Left ventricle myocardium inferior (tissue), 1 donor: ENCODE data around the gene TUBB2B. TPM values are rescaled to one million over a fixed set of nuclear protein-coding genes. Genes with fewer than 3 reads are reported as not detected.
"Not testable (repeated sequence)": the region's sequence is repeated elsewhere in the genome, so short reads cannot be mapped to it uniquely, and the experiment has no call there.

Source experiments
- DNase-seq: peaks from one replicate; pipeline ENCODE4 v3.0.0-alpha.2; 2020
- H3K27ac ChIP-seq: fragments of 200-600 bp; replicated peaks from 2 replicates; pipeline ENCODE4 v1.8.0; 2021
- H3K27me3 ChIP-seq: fragments of 200-600 bp; 2 replicates; pipeline ENCODE4 v1.8.0; 2021; ENCODE audit warnings: low read depth
- H3K36me3 ChIP-seq: fragments of 200-600 bp; 2 replicates; pipeline ENCODE4 v1.8.0; 2021
- H3K4me1 ChIP-seq: fragments of 200-600 bp; 2 replicates; pipeline ENCODE4 v1.8.0; 2021
- H3K4me3 ChIP-seq: fragments of 200-600 bp; 2 replicates; pipeline ENCODE4 v1.8.0; 2021; ENCODE audit warnings: mild to moderate bottlenecking, moderate library complexity
- H3K9me3 ChIP-seq: fragments of 200-600 bp; replicated peaks from 2 replicates; pipeline ENCODE4 v1.8.0; 2021
- intact Hi-C: fragments of 100-400 bp; cut with micrococcal nuclease; formaldehyde crosslinking; loops from one replicate; pipeline ENCODE4 v1.11.0; 2022
- total RNA-seq: library from RNA; stranded (reverse); fragmentation: NEBNext Ultra II Directional; extraction: Animal tissue kit (Norgen Biotek cat#: 25700); gene quantifications from one replicate; pipeline ENCODE4 v1.2.1, GENCODE V29; 2021
- TF ChIP-seq, protein P1 (sequence below): fragments of 200-600 bp; IDR thresholded peaks from 2 replicates; pipeline ENCODE4 v1.8.0; 2021; ENCODE audit warnings: antibody characterized with exemption, mild to moderate bottlenecking, borderline replicate concordance
- donor health status: DM: no; HTN: yes; CAD: no; lungs with severe emphysema.

TUBB2B gene
- total RNA-seq, 1 donor from 2014 or later, result 1.4 TPM

DNA sequence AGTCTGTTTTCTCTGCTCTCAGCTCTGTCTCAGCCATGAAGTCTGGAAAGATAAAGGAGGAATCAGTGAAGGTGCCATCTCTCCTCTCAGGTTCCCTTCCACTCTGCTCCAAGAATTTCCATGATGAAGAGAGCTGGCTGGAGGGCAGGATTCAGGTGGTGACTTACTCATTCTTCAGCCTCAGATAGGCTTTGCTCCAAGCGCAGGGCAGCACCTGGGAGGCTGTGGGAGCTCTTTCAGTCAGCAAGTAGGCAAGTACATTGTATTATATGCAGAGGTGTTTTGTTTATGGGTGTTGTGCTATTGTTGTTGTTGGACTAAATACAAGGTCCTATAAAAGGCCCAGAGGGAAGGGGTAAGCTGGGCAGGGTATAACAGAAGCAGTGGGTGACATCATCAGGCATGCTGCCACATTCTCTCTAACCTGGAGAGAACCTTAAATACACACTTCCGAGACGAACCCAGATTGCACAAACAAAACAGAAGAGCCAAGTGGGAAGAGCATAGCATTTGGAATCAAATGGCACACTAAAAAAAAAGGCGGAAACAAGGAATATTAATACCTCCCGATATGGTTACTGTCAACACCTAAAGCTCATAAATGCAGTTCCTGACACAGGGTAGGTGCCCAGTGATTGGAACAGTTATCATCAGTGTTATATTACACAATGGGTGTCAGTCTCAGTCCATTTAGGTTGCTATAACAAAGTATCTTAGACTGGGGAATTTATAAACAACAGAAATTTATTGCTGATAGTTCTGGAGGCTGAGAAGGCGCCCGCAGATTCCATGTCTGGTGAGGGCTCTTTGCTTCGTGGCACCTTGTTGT, 16.8 kb upstream of the TUBB2B start:
- intact Hi-C loops, result no loop called here

DNA sequence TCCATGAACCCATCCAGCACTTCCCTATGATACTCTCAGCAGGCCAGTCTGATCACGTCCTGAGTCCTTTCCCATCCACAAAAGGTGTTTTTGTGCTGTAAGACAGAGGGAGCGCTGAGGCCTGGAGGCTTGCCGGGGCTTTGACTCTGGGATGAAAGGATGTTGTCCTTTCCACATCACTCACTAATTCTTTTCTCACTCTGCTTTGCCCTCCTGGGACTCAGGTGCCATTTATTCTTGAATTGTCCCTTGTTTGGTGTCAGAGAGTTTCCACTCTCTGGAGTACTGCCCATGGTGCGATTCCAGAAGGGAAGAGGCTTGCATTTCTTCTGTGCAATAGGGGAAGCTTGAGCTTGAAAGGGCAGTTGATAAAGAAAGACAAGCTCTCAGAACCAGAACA, 15.3 kb upstream of the TUBB2B start:
- Histone ChIP-seq H3K4me3 (no peak overlapping the region), H3K36me3 (no peaks in the 10 kb centered on the region), H3K4me1 (peaks cover 7% of the 10 kb centered on the region), H3K9me3 (no peaks in the 10 kb centered on the region), H3K27me3 (peaks cover 49% of the 10 kb centered on the region), H3K27ac (no peak overlapping the region)
- TF ChIP-seq, protein P1, sequence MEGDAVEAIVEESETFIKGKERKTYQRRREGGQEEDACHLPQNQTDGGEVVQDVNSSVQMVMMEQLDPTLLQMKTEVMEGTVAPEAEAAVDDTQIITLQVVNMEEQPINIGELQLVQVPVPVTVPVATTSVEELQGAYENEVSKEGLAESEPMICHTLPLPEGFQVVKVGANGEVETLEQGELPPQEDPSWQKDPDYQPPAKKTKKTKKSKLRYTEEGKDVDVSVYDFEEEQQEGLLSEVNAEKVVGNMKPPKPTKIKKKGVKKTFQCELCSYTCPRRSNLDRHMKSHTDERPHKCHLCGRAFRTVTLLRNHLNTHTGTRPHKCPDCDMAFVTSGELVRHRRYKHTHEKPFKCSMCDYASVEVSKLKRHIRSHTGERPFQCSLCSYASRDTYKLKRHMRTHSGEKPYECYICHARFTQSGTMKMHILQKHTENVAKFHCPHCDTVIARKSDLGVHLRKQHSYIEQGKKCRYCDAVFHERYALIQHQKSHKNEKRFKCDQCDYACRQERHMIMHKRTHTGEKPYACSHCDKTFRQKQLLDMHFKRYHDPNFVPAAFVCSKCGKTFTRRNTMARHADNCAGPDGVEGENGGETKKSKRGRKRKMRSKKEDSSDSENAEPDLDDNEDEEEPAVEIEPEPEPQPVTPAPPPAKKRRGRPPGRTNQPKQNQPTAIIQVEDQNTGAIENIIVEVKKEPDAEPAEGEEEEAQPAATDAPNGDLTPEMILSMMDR, result no peak
- no peak for DNase-seq
- intact Hi-C loops, result no loop called here

More for the DNA sequence above, 16.8 kb upstream of the TUBB2B start:
- Histone ChIP-seq H3K9me3 (no peaks in the 10 kb centered on the region), H3K27ac (no peak overlapping the region), H3K36me3 (no peaks in the 10 kb centered on the region), H3K4me3 (no peak overlapping the region), H3K4me1 (peaks cover 11% of the 10 kb centered on the region), H3K27me3 (peaks cover 49% of the 10 kb centered on the region)
- TF ChIP-seq, protein P1, result no peak
- no peak for DNase-seq

DNA sequence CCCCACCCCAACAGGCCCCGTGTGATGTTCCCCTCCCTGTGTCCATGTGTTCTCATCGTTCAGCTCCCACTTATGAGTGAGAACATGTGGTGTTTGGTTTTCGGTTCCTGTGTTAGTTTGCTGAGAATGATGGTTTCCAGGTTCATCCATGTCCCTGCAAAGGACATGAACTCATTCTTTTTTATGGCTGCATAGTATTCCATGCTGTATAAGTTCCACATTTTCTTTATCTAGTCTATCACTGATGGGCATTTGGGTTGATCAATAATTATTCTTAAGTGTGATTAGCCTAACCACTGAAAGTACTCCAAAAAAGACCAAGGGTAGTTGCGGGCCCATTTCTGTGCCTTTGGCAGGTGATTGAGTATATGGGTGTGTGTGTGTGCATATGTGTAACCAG, 14.3 kb upstream of the TUBB2B start:
- DNase-seq, H3K27ac ChIP-seq, H3K4me3 ChIP-seq, H3K36me3 ChIP-seq, H3K4me1 ChIP-seq, H3K9me3 ChIP-seq, intact Hi-C loops: not testable (repeated sequence)
- H3K27me3 ChIP-seq, result peaks cover 49% of the 10 kb centered on the region

DNA sequence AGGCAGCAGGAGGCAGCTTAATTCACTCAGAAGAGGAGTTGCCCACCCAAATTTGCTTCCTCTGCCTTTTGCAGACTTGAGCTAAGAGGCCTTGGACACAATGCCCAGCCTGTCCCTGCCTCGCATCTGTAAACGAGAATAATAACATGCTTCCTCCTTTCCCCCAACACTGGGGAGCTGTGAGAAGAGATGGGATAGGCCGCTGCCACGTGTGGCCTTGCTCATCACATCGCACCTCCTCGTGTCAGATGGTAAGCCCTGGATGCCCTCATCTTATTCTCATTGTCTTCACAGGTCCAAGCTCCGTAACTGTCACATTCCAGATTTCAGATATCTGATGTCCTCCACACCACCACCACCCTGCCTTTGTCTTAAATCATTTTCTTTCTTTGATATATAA, 13.1 kb upstream of the TUBB2B start:
- Histone ChIP-seq H3K4me3 (no peak overlapping the region), H3K36me3 (no peaks in the 10 kb centered on the region), H3K27me3 (peaks cover 58% of the 10 kb centered on the region), H3K27ac (no peak overlapping the region), H3K9me3 (no peaks in the 10 kb centered on the region), H3K4me1 (no peaks in the 10 kb centered on the region)
- TF ChIP-seq, protein P1, result no peak
- intact Hi-C loops, result no loop called here
- DNase-seq, result no peak

DNA sequence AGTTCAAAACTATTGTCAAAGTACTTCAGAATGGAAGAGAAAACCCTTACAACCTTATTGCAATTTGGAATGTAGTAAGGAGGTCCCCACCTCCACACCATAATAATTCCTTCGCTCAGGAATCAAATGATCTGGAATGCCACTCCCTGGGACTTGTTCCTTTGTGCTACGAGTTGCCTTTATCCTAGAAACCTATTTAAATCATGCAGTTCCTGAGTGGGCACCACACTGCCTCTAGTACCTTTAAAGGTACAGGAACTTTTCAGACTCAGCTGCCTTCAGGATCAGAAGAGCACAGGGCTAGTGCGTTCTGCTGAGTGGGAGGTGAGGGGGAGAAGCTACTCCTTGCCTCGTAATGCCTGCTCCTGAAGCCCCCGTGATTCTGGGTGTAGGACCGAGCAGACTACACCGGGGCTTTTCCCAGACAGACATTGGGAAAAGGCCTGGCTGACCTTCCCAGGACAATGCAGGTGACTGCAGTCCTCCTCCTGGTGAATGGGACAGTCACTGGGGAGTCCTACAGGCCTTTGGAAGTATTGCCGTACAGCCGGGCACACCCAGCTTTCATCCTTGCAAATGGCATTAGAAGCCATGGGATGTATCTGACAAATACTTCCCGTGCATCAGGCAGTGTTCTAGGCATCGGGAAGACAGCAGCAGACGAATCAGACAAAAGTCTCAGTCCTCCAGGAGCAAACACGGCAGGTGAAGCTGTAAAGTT, 11.8 kb upstream of the TUBB2B start:
- H3K4me1 ChIP-seq, result no peaks in the 10 kb centered on the region
- H3K4me3 ChIP-seq, result no peak overlapping the region
- no peaks in the 10 kb centered on the region for H3K36me3 ChIP-seq
- TF ChIP-seq, protein P1, result no peak
- DNase-seq, result no peak
- intact Hi-C loops, result no loop called here
- H3K9me3 ChIP-seq, result no peaks in the 10 kb centered on the region
- no peak overlapping the region for H3K27ac ChIP-seq
- peaks cover 66% of the 10 kb centered on the region for H3K27me3 ChIP-seq
